T-helper 2 cell treated with Interferon-gamma antibody and Interleukin-4, amounts not matched to agents 5 μg/mL and 100 μg/mL, for 36 hours (primary cell): Measurements from ENCODE around the gene TMEM164.

ENCODE experiments used
- DNase-seq: peaks from one replicate; pipeline ENCODE4 v3.0.0; 2021; ENCODE audit warnings: low spot score
- H3K27ac Mint-ChIP-seq: one replicate; pipeline ENCODE4 v1.8.0; 2021; ENCODE audit warnings: mild to moderate bottlenecking, mixed read lengths
- H3K27me3 Mint-ChIP-seq: one replicate; pipeline ENCODE4 v1.8.0; 2021; ENCODE audit warnings: low read depth, mixed read lengths
- H3K36me3 Mint-ChIP-seq: one replicate; pipeline ENCODE4 v1.8.0; 2021; ENCODE audit warnings: low read depth, mixed read lengths
- H3K4me1 Mint-ChIP-seq: one replicate; pipeline ENCODE4 v1.8.0; 2021; ENCODE audit warnings: low read depth, mixed read lengths
- H3K4me3 Mint-ChIP-seq: one replicate; pipeline ENCODE4 v1.8.0; 2022; ENCODE audit warnings: mild to moderate bottlenecking, moderate library complexity, mixed read lengths
- H3K9me3 Mint-ChIP-seq: one replicate; pipeline ENCODE4 v1.8.0; 2021; ENCODE audit warnings: mixed read lengths

TMEM164 gene

DNA sequence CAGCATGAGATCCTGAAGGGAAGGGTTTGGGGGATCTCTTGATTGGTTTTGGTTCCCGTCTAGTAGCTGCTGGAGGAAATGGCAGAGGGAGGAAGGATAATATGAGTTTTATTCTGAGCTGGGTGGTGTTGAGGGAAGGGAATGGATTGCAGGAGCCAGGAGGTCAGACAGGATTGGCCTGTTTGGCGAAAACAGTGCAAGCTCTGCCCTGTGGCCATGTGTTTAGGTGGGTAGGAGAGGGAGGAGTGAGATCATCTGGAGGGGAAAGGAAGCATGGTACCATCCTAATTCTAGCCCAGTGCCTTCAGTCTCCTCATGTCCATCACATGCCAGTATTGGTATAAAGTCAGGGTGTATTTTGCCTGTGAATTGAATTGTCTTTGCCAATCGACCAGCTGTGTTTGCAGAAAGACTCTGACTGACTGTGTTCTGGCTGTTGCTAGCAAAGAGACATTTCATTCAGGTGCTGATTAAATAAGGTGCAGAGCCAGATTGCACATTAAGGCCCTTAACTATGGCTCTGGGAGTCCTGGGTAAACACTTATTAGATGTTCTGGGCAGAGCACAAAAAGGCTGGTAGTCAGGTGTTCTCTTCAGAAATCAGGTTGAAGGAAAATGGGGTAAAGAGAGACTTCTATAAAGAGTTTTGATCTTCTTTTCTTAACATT lies 10.0 kb downstream of the TMEM164 start:
- Mint-ChIP-seq H3K36me3 (peaks cover 13% of the 10 kb centered on the region), H3K4me1 (no peaks in the 10 kb centered on the region), H3K27me3 (no peaks in the 10 kb centered on the region), H3K4me3 (no peak overlapping the region), H3K27ac (no peak overlapping the region), H3K9me3 (no peaks in the 10 kb centered on the region)
- DNase-seq, result no peak

DNA sequence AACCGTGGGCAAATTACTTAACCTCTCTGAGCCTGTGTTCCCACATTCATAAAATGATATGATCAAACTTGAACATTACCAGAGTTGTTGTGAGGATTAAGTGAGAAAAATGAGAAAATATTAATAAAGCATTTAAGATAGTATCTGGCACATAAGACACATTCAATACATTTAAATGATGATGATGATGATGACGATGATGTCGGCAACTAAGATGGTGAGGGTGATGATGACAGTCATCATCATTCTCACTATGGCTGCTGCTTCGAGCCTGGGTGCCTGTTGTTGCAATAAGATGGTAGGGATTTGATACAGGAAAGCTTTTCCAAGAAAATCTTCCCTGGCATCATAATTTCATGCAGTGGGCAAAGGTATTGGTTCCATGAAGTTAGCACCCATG lies 11.1 kb downstream of the TMEM164 start:
- Mint-ChIP-seq H3K27me3 (no peaks in the 10 kb centered on the region), H3K9me3 (no peaks in the 10 kb centered on the region), H3K4me1 (no peaks in the 10 kb centered on the region), H3K4me3 (no peak overlapping the region), H3K27ac (no peak overlapping the region), H3K36me3 (peaks cover 13% of the 10 kb centered on the region)
- DNase-seq, result no peak

DNA sequence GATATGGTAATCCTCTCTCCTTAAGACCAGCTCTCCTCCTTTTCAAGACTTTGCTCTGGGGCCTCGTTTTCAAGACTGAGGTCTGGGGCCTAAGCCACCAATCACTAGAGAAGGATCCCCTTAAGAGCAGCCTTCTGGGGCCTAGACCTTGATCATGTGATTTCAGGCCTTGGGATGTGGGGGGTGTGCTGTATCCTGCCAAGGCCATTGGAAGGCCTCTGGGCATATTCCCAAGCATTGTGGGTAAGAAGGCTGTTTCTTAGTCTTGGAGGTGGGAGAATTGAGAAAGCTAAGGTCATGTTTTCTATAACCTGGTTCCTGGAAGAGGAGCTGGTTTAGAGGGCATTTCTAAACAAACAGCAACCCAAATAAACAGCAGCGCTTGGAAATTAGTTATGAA lies 12.1 kb downstream of the TMEM164 start:
- peaks cover 10% of the 10 kb centered on the region for H3K36me3 Mint-ChIP-seq
- no peak overlapping the region for H3K27ac Mint-ChIP-seq
- H3K27me3 Mint-ChIP-seq, result no peaks in the 10 kb centered on the region
- H3K4me1 Mint-ChIP-seq, result no peaks in the 10 kb centered on the region
- no peak overlapping the region for H3K4me3 Mint-ChIP-seq
- no peak for DNase-seq
- no peaks in the 10 kb centered on the region for H3K9me3 Mint-ChIP-seq

DNA sequence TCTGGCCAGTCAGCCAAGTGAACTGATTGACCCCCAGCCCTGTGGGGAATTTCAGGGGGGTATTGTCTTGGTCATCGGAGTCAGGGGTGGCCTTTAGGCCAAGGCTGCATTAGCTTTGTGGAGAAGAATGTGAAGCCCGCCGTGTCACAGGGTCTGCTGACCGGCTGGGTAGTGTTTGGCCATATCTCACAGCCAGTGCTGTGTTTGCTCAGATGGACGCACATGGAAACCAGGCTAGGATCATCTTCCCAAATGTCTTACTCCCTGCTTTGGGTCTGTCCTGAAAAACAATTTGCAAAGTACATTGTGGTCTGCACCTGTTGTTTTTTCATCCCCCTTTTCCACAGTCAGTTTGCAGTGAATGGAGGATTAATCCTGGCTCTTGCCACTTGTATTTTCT lies 13.0 kb downstream of the TMEM164 start:
- no peaks in the 10 kb centered on the region for H3K27me3 Mint-ChIP-seq
- no peaks in the 10 kb centered on the region for H3K4me1 Mint-ChIP-seq
- no peak overlapping the region for H3K27ac Mint-ChIP-seq
- peaks cover 9% of the 10 kb centered on the region for H3K36me3 Mint-ChIP-seq
- H3K4me3 Mint-ChIP-seq, result no peak overlapping the region
- no peak for DNase-seq
- H3K9me3 Mint-ChIP-seq, result no peaks in the 10 kb centered on the region

DNA sequence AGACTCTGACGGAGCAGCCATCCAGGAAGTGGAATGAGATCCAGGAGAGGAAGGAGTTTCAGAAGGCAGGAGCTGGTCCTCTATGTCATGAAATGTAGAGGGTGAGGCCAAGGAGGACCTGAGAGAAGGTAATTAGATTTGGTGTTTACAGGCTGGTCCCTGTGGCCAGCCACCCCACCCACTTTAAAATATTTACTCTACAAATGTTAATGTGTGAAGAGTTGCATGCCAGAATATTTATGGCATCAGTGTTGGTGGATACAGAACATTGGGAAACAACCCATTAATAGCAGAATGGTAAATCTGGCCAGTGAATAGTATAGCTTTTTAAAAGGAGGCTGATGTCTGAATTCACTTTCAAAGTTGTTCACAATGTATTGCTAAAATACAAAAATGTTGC lies 17.6 kb downstream of the TMEM164 start:
- Mint-ChIP-seq H3K4me1 (no peaks in the 10 kb centered on the region), H3K9me3 (no peaks in the 10 kb centered on the region), H3K36me3 (peaks cover 6% of the 10 kb centered on the region), H3K4me3 (no peak overlapping the region), H3K27me3 (no peaks in the 10 kb centered on the region), H3K27ac (no peak overlapping the region)
- no peak for DNase-seq

DNA sequence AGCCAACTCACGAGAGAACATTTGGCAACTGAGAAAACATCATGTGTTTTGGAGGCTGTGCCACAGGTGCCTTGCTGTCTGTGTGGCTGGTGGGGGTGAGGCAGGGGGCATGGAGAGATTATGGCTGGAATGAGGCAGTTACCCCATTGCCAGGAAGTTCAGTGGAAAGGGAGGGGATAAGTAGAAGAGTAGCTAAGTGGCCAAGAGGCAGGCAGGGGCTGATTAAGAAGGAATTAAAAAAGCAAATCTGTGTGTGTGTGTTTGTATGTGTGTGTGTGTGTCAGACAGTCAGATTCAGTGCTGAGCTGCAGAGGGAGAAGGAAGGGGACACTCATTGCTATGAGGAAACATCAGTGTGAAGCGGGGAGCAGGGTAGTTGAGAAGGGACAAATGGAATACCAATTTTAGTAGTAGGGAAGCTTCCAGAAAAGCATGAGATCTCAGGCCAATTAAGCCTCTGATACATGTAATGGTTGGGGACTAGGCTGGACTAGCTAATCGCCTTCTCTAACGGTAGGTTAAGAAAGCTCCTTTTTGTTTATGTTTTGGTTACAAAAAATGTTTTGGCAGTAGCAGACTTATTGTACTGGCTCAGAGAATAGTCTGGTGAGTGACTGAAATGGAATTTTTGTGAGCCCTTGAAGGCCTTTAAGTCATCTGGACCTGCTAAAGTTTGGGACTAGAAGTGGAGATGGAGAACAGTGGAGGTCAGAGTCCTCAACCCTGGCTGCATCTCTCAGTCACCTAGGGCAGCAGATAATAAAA lies 18.5 kb downstream of the TMEM164 start:
- Mint-ChIP-seq H3K36me3 (peaks cover 6% of the 10 kb centered on the region), H3K27me3 (no peaks in the 10 kb centered on the region), H3K4me3 (no peak overlapping the region), H3K27ac (no peak overlapping the region), H3K4me1 (no peaks in the 10 kb centered on the region), H3K9me3 (no peaks in the 10 kb centered on the region)
- no peak for DNase-seq

DNA sequence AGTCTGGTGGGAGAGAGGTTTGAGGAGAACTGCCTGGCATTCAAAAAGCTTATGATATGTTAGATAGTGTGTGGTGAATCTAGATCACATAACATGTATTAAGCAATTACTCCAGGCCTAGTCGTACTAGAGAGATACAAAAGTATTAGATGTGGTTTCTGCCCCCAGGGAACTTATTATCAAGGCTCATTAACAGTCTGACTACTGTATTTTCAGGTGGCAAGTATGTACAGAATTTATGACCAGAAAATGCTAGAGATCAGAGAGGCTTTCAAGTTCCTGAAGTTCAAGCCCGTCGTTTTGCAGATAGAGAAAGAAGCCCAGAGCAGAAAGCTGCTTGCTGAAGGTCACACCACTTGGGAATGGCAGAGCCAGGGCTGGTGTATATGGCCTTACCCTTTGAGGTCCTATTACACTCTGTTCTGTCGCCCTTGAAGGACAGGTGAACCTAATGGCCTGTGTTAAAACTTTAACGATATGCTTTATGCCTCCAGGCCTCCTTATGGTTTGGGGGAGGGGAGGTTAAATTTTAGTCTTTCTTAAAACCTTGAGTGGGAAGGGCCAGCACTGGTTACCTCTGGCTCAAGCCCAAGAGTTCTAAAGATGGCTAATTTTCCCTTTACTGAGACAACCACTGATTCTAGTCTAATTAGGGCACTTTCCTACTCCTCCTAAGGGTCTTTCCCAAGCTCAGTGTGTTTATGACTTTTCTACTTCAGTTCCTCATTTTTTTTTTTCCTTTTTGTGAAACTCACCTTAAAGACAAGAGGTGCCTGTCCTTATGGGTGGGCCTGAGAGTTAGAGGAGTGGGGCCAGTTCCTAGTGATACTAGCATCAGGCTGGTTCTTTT lies 19.9 kb downstream of the TMEM164 start:
- no peak for DNase-seq
- no peak overlapping the region for H3K27ac Mint-ChIP-seq
- H3K9me3 Mint-ChIP-seq, result no peaks in the 10 kb centered on the region
- H3K4me3 Mint-ChIP-seq, result no peak overlapping the region
- H3K36me3 Mint-ChIP-seq, result peaks cover 8% of the 10 kb centered on the region
- no peaks in the 10 kb centered on the region for H3K4me1 Mint-ChIP-seq
- no peaks in the 10 kb centered on the region for H3K27me3 Mint-ChIP-seq

DNA sequence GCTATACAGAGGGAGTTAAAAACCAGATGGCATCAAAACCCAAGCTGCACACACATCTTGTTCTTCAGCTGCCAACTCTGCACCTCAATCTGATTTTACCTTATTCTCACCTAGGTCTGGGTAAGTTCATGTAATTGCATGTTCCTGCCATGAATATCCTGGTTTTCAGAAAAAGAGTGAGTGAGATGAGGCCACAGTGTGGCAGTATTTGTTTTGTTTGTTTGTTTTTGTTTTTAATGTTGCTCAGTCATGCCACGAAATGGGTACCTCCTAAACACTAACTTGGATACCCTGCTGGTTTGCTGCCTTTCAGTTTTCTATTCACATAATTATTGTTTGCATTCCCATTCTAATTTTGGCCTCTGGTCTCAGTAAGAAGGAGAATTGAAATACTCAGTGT lies 22.5 kb downstream of the TMEM164 start:
- no peak overlapping the region for H3K27ac Mint-ChIP-seq
- H3K4me3 Mint-ChIP-seq, result no peak overlapping the region
- no peak for DNase-seq
- no peaks in the 10 kb centered on the region for H3K4me1 Mint-ChIP-seq
- H3K27me3 Mint-ChIP-seq, result no peaks in the 10 kb centered on the region
- no peaks in the 10 kb centered on the region for H3K9me3 Mint-ChIP-seq
- H3K36me3 Mint-ChIP-seq, result peaks cover 6% of the 10 kb centered on the region

DNA sequence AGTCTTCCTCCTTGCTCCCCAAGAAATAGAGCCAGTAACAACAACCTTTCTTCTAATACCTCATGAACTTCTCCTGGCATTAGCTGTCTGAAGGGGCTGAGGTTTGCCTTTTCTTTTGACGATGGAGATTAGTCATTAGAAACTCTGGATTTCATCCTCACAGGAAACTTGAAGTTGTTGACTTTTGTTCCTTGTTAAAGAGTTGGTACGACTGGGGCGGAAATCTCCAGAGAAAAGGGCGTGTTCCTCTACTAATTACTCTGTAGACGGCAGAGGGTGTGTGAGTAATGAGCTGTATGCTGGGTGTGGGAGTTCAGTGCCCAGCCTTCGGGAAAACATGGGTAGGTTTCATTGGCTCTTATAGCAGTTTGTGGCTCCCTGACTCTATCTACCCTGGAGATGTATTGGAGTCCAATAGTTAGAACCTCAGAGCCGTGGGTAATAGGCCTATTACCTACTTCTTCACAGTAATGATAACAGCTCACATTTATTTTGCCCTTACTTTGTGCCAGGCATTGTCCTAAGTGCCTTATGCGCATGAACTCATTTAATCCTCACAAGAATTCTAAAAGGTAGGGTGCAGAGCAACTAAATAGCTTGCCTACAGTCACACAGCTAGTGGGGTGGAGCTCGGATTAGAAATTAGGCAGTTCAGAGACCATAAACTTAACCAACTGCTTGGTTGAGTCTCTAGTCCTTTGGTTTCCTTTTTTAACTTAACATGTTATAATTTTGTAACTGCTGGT lies 23.4 kb downstream of the TMEM164 start:
- no peak for DNase-seq
- no peaks in the 10 kb centered on the region for H3K9me3 Mint-ChIP-seq
- H3K27me3 Mint-ChIP-seq, result no peaks in the 10 kb centered on the region
- H3K4me3 Mint-ChIP-seq, result no peak overlapping the region
- H3K27ac Mint-ChIP-seq, result no peak overlapping the region
- no peaks in the 10 kb centered on the region for H3K4me1 Mint-ChIP-seq
- H3K36me3 Mint-ChIP-seq, result peaks cover 8% of the 10 kb centered on the region

DNA sequence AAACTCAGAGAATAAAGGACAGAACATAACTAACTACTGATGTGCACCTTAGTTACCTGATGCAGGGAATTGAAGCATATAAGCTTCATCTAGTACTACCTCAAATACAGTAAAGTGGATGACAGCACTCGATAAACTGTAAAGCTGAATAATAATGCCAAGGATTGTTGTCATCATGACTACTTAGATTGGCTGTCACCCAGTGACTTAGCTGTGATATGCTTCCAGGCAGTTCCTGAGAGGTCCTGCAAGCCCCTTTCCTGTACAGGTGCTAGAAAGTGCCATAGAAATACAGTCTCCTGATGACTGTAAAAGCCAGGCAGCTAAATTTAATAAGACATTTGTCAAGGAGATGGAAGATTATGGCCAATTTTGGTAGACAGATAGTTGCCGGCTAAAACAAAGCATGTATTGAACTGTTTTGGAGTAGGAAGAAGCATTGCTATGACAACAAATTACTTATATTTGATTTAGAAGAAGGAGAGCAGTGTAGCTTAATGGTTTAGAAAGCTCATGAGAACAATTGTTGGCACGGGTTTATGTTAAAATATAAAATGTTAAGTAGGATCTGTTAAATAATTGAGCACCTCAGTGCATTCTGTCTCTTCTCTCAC lies 29.7 kb downstream of the TMEM164 start:
- no peak for DNase-seq
- no peak overlapping the region for H3K27ac Mint-ChIP-seq
- no peaks in the 10 kb centered on the region for H3K27me3 Mint-ChIP-seq
- peaks cover 2% of the 10 kb centered on the region for H3K4me1 Mint-ChIP-seq
- no peaks in the 10 kb centered on the region for H3K9me3 Mint-ChIP-seq
- H3K4me3 Mint-ChIP-seq, result no peak overlapping the region
- peaks cover 4% of the 10 kb centered on the region for H3K36me3 Mint-ChIP-seq

DNA sequence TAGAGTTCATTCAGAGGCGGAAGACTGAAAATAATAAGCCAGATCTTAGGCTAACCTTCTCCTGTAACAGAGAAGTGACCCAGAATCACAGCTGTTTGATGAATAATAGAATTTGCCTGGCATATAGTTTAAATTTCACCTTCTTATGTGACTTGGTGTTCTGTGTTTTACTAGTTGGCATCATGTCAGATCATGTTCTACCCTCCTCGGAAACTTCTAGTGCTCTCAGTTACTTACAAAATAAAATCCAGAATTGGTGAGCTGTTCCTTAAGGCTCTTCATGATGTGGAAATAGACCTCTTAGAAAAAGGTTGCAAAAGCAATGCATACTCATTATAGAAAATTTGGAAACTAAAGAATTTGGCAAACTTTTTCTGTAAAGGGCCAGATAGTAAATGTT lies 31.1 kb downstream of the TMEM164 start:
- Mint-ChIP-seq H3K9me3 (no peaks in the 10 kb centered on the region), H3K36me3 (peaks cover 2% of the 10 kb centered on the region), H3K4me3 (no peak overlapping the region), H3K4me1 (peaks cover 2% of the 10 kb centered on the region), H3K27me3 (no peaks in the 10 kb centered on the region), H3K27ac (no peak overlapping the region)
- no peak for DNase-seq

DNA sequence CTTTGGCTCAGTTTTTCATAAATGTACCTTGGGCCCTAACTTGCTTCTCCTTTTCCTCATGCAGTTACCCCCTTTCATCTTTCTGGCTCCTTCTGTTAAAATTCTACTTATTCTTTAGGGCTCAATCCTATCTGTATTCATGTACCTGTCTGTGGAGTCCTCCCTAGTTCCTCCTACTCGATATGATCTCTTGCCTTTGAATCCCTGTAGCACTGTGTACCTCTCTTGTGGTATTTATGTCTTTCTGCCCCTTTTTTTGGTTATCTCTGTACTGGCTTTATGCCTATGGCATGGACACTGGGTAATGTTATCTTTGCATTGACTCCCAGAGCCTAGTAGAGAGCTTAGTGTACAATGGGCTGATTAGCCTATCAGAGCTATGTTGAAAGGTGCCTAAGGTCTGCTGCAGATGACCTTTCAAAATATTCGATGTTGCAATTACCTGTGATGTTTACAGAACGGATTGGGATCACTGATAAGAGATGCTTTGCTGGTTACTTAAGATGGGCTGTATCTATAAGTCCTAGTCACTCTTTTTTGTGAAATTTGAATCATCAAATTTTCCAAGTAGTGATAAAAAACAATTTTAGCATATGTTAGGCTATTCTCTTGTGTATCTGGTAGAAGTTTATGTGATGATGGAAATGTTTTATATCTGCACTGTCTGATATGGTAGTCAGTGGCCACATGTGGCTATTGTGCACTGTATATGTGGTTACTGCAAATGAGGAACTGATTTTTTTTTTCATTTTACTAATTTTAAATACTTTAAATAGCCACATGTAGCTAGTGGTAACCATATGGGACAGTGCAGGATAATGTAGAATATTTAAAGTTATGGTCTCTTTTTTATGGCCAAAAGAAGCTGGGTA lies 33.5 kb downstream of the TMEM164 start:
- Mint-ChIP-seq H3K4me3 (no peak overlapping the region), H3K27me3 (no peaks in the 10 kb centered on the region), H3K27ac (no peak overlapping the region), H3K4me1 (peaks cover 2% of the 10 kb centered on the region), H3K36me3 (peaks cover 2% of the 10 kb centered on the region), H3K9me3 (no peaks in the 10 kb centered on the region)
- DNase-seq, result no peak

DNA sequence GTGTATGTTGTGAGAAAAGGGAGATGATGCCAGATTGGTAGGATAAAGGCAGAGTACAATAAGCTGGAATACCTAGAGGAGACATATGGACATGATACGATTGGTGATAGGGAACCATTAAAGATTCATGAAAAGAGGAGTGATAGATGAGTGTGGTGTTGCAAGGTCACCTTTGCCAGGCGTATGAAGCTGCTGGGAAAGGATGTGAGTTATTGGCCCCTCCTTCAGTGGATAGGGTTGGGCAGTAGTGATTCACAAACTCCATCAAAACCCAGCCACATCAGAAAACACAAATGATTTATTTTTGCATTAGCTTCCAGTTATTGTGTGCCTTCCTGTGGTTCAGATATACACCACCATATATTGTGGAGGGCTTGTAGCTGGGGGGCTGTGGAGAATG lies 34.3 kb downstream of the TMEM164 start:
- Mint-ChIP-seq H3K27ac (no peak overlapping the region), H3K36me3 (peaks cover 2% of the 10 kb centered on the region), H3K4me3 (no peak overlapping the region), H3K9me3 (no peaks in the 10 kb centered on the region), H3K27me3 (no peaks in the 10 kb centered on the region), H3K4me1 (peaks cover 2% of the 10 kb centered on the region)
- no peak for DNase-seq
